Measurements from ENCODE around the gene SUGP2.

DNA sequence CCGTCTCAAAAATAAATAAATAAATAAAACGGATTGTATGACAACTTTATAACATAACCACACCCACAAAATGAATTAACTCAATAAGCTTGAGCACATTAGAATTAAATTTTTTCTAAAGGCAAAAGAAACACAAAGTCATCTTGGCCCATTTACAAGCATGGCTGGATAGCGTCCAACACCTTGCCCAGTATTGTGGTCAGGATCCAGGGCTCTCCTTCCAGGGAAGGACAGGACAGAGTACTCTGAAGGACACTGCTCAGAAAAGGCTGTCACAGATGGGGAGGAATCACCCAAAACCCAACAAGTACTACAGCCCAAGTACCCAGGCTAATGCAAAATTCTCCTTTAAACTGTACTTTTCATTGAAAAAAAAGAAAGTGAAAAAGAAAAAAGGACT lies 27.1 kb downstream of the SUGP2 start:
- TF ChIP-seq CTCF (IDR thresholded peaks at IDR 0.05) (no peak), POLR2AphosphoS5 (IDR thresholded peaks at IDR 0.05; ENCODE audit: low read depth, low read length) (no peak), TCF7L2 (IDR thresholded peaks at IDR 0.05; ENCODE audit: low read depth, low read length) (no peak)
